Astrocyte (in vitro differentiated cells and primary cell): ENCODE measurements around the gene TIMM29. TPM values are rescaled to one million over a fixed set of nuclear protein-coding genes. Genes with fewer than 3 reads are reported as not detected.

ENCODE experiments used
- DNase-seq: peaks from one replicate; pipeline ENCODE4 v3.0.0-alpha.2; 2010; ENCODE audit warnings: low read depth
- FAIRE-seq: peaks from 2 replicates; lab custom pipeline; 2011; peaks lifted over from hg19 to GRCh38; lab: Jason Lieb, UNC
- H2AFZ ChIP-seq: 2 replicates; pipeline ENCODE4 v1.6.0; 2012; ENCODE audit warnings: low read depth, low read length, inconsistent platforms
- H3K27ac ChIP-seq: 2 replicates; pipeline ENCODE4 v1.5.1; 2011; ENCODE audit warnings: low read depth, low read length, inconsistent platforms
- H3K27me3 ChIP-seq: 2 replicates; pipeline ENCODE4 v1.6.0; 2011; ENCODE audit warnings: low read length, inconsistent platforms; ENCODE audit not compliant: insufficient read depth
- H3K36me3 ChIP-seq: 2 replicates; pipeline ENCODE4 v1.5.1; 2011; ENCODE audit warnings: low read length, inconsistent platforms; ENCODE audit not compliant: insufficient read depth
- H3K4me1 ChIP-seq: 2 replicates; pipeline ENCODE4 v1.5.1; 2011; ENCODE audit warnings: low read length, inconsistent platforms; ENCODE audit not compliant: insufficient read depth
- H3K4me2 ChIP-seq: 2 replicates; pipeline ENCODE4 v1.6.0; 2012; ENCODE audit warnings: low read length, inconsistent platforms
- H3K4me3 ChIP-seq: 2 replicates; pipeline ENCODE4 v1.5.1; 2011; ENCODE audit warnings: low read depth, mild to moderate bottlenecking, low read length, inconsistent platforms; ENCODE audit not compliant: insufficient read depth
- H3K79me2 ChIP-seq: 2 replicates; pipeline ENCODE4 v1.6.0; 2012; ENCODE audit warnings: mild to moderate bottlenecking, low read length, inconsistent platforms; ENCODE audit not compliant: insufficient read depth
- H3K9ac ChIP-seq: 2 replicates; pipeline ENCODE4 v1.6.0; 2012; ENCODE audit warnings: mild to moderate bottlenecking, low read length, inconsistent platforms
- H3K9me3 ChIP-seq: 2 replicates; pipeline ENCODE4 v1.5.1; 2012; ENCODE audit warnings: low read depth, mild to moderate bottlenecking, low read length, inconsistent platforms; ENCODE audit not compliant: insufficient read depth
- H4K20me1 ChIP-seq: 2 replicates; pipeline ENCODE4 v1.6.0; 2012; ENCODE audit warnings: low read length, inconsistent platforms; ENCODE audit not compliant: insufficient read depth
- H3K27ac Mint-ChIP-seq: one replicate; pipeline ENCODE4 v1.8.0; 2021; ENCODE audit warnings: mild to moderate bottlenecking, mixed read lengths; ENCODE audit not compliant: unreplicated experiment
- H3K27me3 Mint-ChIP-seq: one replicate; pipeline ENCODE4 v1.8.0; 2021; ENCODE audit warnings: low read depth, mixed read lengths; ENCODE audit not compliant: unreplicated experiment
- H3K36me3 Mint-ChIP-seq: one replicate; pipeline ENCODE4 v1.8.0; 2021; ENCODE audit warnings: low read depth, mixed read lengths; ENCODE audit not compliant: unreplicated experiment
- H3K4me1 Mint-ChIP-seq: one replicate; pipeline ENCODE4 v1.8.0; 2021; ENCODE audit warnings: low read depth, mixed read lengths; ENCODE audit not compliant: unreplicated experiment
- H3K4me3 Mint-ChIP-seq: one replicate; pipeline ENCODE4 v1.8.0; 2021; ENCODE audit warnings: mild to moderate bottlenecking, moderate library complexity, mixed read lengths; ENCODE audit not compliant: unreplicated experiment
- H3K9me3 Mint-ChIP-seq: one replicate; pipeline ENCODE4 v1.8.0; 2021; ENCODE audit warnings: mild to moderate bottlenecking, mixed read lengths; ENCODE audit not compliant: unreplicated experiment
- EZH2 ChIP-seq: IDR thresholded peaks from 2 replicates; pipeline ENCODE4 v1.6.1; 2012; ENCODE audit warnings: mild to moderate bottlenecking, low read length, inconsistent platforms; ENCODE audit not compliant: insufficient read depth
- total RNA-seq: library from RNA; stranded (reverse); gene quantifications from 2 replicates; pipeline ENCODE4 v1.2.1, GENCODE V29; 2021
- TF ChIP-seq, protein P1 (sequence below): IDR thresholded peaks from 2 replicates; pipeline ENCODE4 v1.5.1; 2011; ENCODE audit warnings: low read depth, mild to moderate bottlenecking, inconsistent platforms, low read length, moderate library complexity; ENCODE audit not compliant: insufficient read depth

Gene TIMM29
- total RNA-seq, 1 donor from 2014 or later, result 28.9 TPM

DNA sequence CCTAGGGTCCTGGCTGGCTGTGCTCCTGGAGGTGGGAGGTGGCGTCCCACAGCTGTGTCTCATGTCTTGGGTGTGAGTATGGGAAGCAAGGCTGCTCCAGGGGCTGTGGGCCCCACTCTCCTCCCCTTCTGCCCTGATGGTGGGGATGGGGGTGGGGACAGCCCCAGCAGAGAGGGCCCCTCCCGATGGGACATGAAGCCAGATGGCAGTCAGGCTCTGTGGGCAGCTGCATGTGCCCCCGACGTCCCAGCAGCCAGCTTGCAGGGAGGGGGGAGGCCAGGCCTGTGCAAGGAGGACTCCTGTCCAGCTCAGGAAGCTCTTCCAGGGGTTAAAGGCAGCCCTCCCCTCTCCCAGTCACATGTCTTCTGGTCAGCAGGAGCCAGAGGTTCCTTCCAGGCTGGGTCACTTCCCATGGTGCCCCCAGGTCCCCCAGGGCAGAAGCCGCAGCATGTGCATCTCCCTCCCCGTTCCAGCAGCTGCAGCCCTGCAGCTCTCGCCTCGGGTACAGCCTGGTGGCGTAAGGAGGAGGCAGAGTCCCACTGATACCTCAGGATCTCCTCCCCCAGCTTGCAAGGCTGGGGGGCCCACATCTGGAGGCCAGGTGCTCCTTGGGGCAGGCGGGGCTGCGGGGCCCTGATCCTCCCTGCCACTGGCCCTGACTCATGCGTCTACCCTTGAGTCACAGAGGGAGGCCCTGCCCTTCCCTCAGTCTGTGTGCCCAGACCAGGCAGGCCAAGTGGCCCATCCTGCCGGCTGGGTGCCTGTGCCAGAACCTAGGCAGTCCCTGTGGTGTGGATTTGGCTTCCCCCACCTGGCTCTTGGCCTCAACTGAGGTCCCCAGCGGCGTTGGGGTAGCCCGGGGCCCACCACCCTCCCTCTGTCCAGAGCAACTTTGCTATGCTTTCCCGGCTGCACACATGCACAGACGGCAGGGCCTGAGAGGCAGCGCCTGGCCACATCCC, 13.2 kb upstream of the TIMM29 start:
- H3K36me3 Mint-ChIP-seq, result peaks cover 9% of the 10 kb centered on the region
- peak overlapping the region; percentile 16 for H3K9ac ChIP-seq
- no peak for FAIRE-seq

DNA sequence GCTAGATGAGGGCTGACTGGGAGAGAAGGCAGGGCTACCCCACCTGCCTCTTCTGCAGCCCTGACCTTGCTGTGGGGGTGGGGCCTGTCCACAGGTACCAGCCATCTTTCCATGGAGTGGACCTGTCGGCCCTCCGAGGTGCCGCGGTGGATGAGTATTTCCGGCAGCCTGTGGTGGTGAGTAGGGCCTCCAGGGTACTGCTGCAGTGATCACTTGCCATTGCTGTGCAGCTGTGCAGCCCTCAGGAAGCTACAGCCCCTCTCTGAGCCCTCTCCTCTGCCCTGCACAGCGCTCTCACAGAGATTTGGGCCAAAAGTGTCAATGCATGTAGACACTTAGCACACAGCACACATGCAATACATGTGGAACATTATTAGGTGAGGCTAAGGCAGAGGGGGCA, 12.0 kb upstream of the TIMM29 start:
- Histone ChIP-seq H3K36me3 (peaks cover 7% of the 10 kb centered on the region), H3K79me2 (no peaks in the 10 kb centered on the region), H3K9me3 (no peaks in the 10 kb centered on the region), H3K4me2 (no peak overlapping the region), H3K4me1 (peaks cover 14% of the 10 kb centered on the region), H3K4me3 (no peak overlapping the region), H3K27ac (no peak overlapping the region), H2AFZ (no peak overlapping the region), H3K27me3 (no peaks in the 10 kb centered on the region), H3K9ac (no peak overlapping the region), H4K20me1 (peaks cover 33% of the 10 kb centered on the region)
- no peak for TF ChIP-seq EZH2
- TF ChIP-seq, protein P1, sequence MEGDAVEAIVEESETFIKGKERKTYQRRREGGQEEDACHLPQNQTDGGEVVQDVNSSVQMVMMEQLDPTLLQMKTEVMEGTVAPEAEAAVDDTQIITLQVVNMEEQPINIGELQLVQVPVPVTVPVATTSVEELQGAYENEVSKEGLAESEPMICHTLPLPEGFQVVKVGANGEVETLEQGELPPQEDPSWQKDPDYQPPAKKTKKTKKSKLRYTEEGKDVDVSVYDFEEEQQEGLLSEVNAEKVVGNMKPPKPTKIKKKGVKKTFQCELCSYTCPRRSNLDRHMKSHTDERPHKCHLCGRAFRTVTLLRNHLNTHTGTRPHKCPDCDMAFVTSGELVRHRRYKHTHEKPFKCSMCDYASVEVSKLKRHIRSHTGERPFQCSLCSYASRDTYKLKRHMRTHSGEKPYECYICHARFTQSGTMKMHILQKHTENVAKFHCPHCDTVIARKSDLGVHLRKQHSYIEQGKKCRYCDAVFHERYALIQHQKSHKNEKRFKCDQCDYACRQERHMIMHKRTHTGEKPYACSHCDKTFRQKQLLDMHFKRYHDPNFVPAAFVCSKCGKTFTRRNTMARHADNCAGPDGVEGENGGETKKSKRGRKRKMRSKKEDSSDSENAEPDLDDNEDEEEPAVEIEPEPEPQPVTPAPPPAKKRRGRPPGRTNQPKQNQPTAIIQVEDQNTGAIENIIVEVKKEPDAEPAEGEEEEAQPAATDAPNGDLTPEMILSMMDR, result no peak
- peaks cover 13% of the 10 kb centered on the region for H3K4me1 Mint-ChIP-seq
- no peaks in the 10 kb centered on the region for H3K9me3 Mint-ChIP-seq
- peaks cover 11% of the 10 kb centered on the region for H3K36me3 Mint-ChIP-seq
- H3K4me3 Mint-ChIP-seq, result no peak overlapping the region
- no peak for DNase-seq
- H3K27ac Mint-ChIP-seq, result no peak overlapping the region
- no peak for FAIRE-seq
- H3K27me3 Mint-ChIP-seq, result no peaks in the 10 kb centered on the region

More for the DNA sequence above, 13.2 kb upstream of the TIMM29 start:
- Histone ChIP-seq H3K4me1 (peaks cover 14% of the 10 kb centered on the region), H3K4me3 (no peak overlapping the region), H3K27ac (peak overlapping the region; percentile 12), H3K4me2 (peak overlapping the region; percentile 38), H3K36me3 (peaks cover 9% of the 10 kb centered on the region), H4K20me1 (peaks cover 26% of the 10 kb centered on the region), H3K9me3 (no peaks in the 10 kb centered on the region), H3K27me3 (no peaks in the 10 kb centered on the region), H2AFZ (no peak overlapping the region), H3K79me2 (no peaks in the 10 kb centered on the region)
- DNase-seq, result peak; percentile 68
- H3K9me3 Mint-ChIP-seq, result no peaks in the 10 kb centered on the region
- TF ChIP-seq EZH2, result no peak
- TF ChIP-seq, protein P1, result no peak
- no peak overlapping the region for H3K4me3 Mint-ChIP-seq
- H3K27ac Mint-ChIP-seq, result peak overlapping the region; percentile 26
- peaks cover 13% of the 10 kb centered on the region for H3K4me1 Mint-ChIP-seq
- no peaks in the 10 kb centered on the region for H3K27me3 Mint-ChIP-seq

DNA sequence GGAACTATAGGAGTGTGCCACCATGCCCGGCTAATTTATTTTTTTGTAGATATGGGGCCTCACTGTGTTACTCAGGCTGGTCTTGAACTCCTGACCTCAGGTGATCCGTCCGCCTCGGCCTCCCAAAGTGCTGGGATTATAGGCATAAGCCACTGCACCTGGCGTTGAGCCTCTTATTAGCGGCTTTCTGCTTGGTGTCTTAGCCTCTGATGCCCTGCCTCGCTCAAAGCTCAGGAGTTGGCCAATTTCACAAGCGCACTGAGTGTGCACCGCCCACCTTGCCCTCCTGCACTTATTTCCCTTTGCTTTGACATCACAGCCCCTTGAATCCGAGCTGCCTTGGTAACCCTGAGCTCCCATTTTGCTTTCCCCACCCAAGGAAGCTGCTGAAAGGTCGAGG, 10.3 kb upstream of the TIMM29 start:
- Histone ChIP-seq H3K9ac (no peak overlapping the region), H3K9me3 (no peaks in the 10 kb centered on the region), H3K4me1 (peaks cover 14% of the 10 kb centered on the region), H3K79me2 (no peaks in the 10 kb centered on the region), H3K27me3 (no peaks in the 10 kb centered on the region), H2AFZ (no peak overlapping the region), H3K36me3 (peaks cover 11% of the 10 kb centered on the region), H3K4me2 (no peak overlapping the region), H3K4me3 (no peak overlapping the region), H4K20me1 (peaks cover 42% of the 10 kb centered on the region), H3K27ac (no peak overlapping the region)
- Mint-ChIP-seq H3K36me3 (peaks cover 11% of the 10 kb centered on the region), H3K9me3 (no peaks in the 10 kb centered on the region), H3K4me3 (no peak overlapping the region), H3K4me1 (peaks cover 9% of the 10 kb centered on the region), H3K27ac (no peak overlapping the region), H3K27me3 (no peaks in the 10 kb centered on the region)
- TF ChIP-seq, protein P1, result no peak
- TF ChIP-seq EZH2, result no peak
- DNase-seq (no peak), FAIRE-seq (no peak)
